ENCODE measurements around the gene CDC20B. TPM values are rescaled to one million over a fixed set of nuclear protein-coding genes. Genes with fewer than 3 reads are reported as not detected.

CDC20B gene
- total and polyA plus RNA-seq, 2 experiments from 2014 or later, result not detected

GRCh38 chr5:55171471-55171870 is 1.5 kb downstream of the CDC20B start:
- Histone ChIP-seq H3K27ac (ENCODE audit: low read depth) (no peak overlapping the region), H3K4me2 (no peak overlapping the region), H3K4me3 (no peak overlapping the region), H2AFZ (no peak overlapping the region), H3K79me2 (replicated peaks; ENCODE audit: insufficient read depth) (no peaks in the 10 kb centered on the region), H3F3A (replicated peaks; ENCODE audit: low read depth) (0 out of 2 replicates have a peak, but pooled peaks cover 3% of the 10 kb centered on the region), H3K36me3 (ENCODE audit: insufficient read depth) (no peaks in the 10 kb centered on the region), H4K20me1 (replicated peaks; ENCODE audit: insufficient read depth) (0 out of 2 replicates have a peak, but pooled peaks cover 15% of the 10 kb centered on the region), H3K4me1 (ENCODE audit: insufficient read depth) (peaks cover 10% of the 10 kb centered on the region; the same call in 1 of the 2 replicates), H3K9me2 (ENCODE audit: insufficient read depth) (no peaks in the 10 kb centered on the region), H3K27me3 (ENCODE audit: insufficient read depth) (peaks cover 51% of the 10 kb centered on the region)
- H3K4me3 Mint-ChIP-seq, result no peak overlapping the region
- DNase-seq (ENCODE audit: low spot score) (no peak), ATAC-seq (no peak)
- no peak overlapping the region for H3K27ac Mint-ChIP-seq
- peaks cover 2% of the 10 kb centered on the region; the same call in 2 of the 3 replicates for H3K36me3 Mint-ChIP-seq (ENCODE audit: low read depth)
- no peak for TF ChIP-seq ZNF331 (CRISPR knock-in tag; IDR thresholded peaks at IDR 0.05; ENCODE audit: low read depth)
- no peak for TF ChIP-seq CREB1 (CRISPR knock-in tag; IDR thresholded peaks at IDR 0.05; ENCODE audit: low read depth)
- TF ChIP-seq ZNF462 (CRISPR knock-in tag; IDR thresholded peaks at IDR 0.05), result no peak
- TF ChIP-seq STAT1 (IDR thresholded peaks at IDR 0.05; ENCODE audit: unreplicated experiment), result no peak
- no peak for TF ChIP-seq EZH2phosphoT487 (IDR thresholded peaks at IDR 0.05; ENCODE audit: unreplicated experiment)
- no peak for TF ChIP-seq CTCF (conservative IDR thresholded peaks at IDR 0.05; ENCODE audit: low read depth in 2 of 2)
- TF ChIP-seq NANOG (IDR thresholded peaks at IDR 0.05; ENCODE audit: borderline replicate concordance), result no peak
- TF ChIP-seq EZH2 (IDR thresholded peaks at IDR 0.05; ENCODE audit: low read depth, unreplicated experiment), result no peak
- no peak for TF ChIP-seq ZNF114 (CRISPR knock-in tag; IDR thresholded peaks at IDR 0.05)
- H3K27me3 Mint-ChIP-seq (ENCODE audit: insufficient read depth, low read depth, poor library complexity), result peaks cover 52% of the 10 kb centered on the region
- H3K9me3 Mint-ChIP-seq, result no peaks in the 10 kb centered on the region
- peaks cover 21% of the 10 kb centered on the region; the same call in 2 of the 3 replicates for H3K4me1 Mint-ChIP-seq
